Mucosa of descending colon (tissue), 3 donors: ENCODE data around the gene PNLIPRP1. TPM values are rescaled to one million over a fixed set of nuclear protein-coding genes. Genes with fewer than 3 reads are reported as not detected.

Experiments used
- ATAC-seq: fragments of 200-7000 bp; cut with Tn5 transposase; one replicate; pipeline ENCODE4 v1.9.1; 2020; ENCODE audit warnings: mild to moderate bottlenecking, moderate library complexity
- DNase-seq, 3 donors: peaks; one replicate each; pipeline ENCODE4 v3.0.0-alpha.2; 2020
- H3K36me3 ChIP-seq: fragments of 200-600 bp; one replicate; pipeline ENCODE4 v1.8.0; 2021; ENCODE audit warnings: low read depth, mild to moderate bottlenecking
- H3K4me1 ChIP-seq: fragments of 200-600 bp; one replicate; pipeline ENCODE4 v1.8.0; 2021; ENCODE audit warnings: low read depth, mild to moderate bottlenecking
- H3K4me3 ChIP-seq: fragments of 200-600 bp; one replicate; pipeline ENCODE4 v1.8.0; 2021; ENCODE audit warnings: mild to moderate bottlenecking
- H3K9me3 ChIP-seq: fragments of 200-600 bp; one replicate; pipeline ENCODE4 v1.8.0; 2021; ENCODE audit warnings: mild to moderate bottlenecking
- intact Hi-C, 2 donors: fragments of 100-400 bp; cut with DNase I in 1 of 2; cut with micrococcal nuclease in 1 of 2; formaldehyde crosslinking; loops; one replicate each; pipeline versions ENCODE4 v1.11.0 to v1.11.1; 2022; cut with DNase I, micrococcal nuclease
- total RNA-seq, 3 donors: library from RNA; stranded (reverse); fragmentation: NEBNext Ultra II Directional in 2 of 3; extraction: Animal tissue kit (Norgen Biotek cat#: 25700) in 2 of 3; gene quantifications; one replicate each; pipeline versions ENCODE4 v1.2.1 to v1.2.4, GENCODE V29; 2021 to 2023
- TF ChIP-seq, protein P1 (sequence below): fragments of 200-600 bp; IDR thresholded peaks from one replicate; pipeline ENCODE4 v1.8.0; 2022; ENCODE audit warnings: antibody characterized with exemption, mild to moderate bottlenecking
- donor health status: DM: no; HTN: no; CAD: no; lungs with moderate emphysema.
- donor health status: DM: no; HTN: no; CAD: no.
- donor health status: DM: no; HTN: yes; CAD: no.

The PNLIPRP1 gene
- total RNA-seq, 3 donors from 2014 or later = 0.75 TPM; not detected in 2

DNA sequence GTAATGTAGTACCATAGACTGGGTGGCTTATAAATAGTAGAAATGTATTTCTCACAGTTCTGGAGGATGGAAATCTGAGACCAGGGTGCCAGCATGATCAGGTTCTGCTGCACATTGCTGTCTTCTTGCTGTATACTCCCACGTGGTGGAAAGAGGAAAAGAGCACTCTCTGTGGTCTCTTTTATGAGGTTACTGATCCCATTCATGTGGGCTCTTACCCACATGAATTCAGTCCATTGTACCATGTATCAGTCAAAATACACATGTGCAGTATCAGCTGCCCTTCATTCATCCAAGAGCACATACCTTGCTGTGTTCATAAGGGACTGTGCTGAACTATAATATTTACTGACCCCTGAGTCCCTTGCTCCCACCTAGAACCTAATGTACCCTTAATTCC is 47.1 kb downstream of the PNLIPRP1 start:
- no peaks in the 10 kb centered on the region for H3K9me3 ChIP-seq
- H3K4me1 ChIP-seq = no peaks in the 10 kb centered on the region
- intact Hi-C loops = no loop called here
- H3K36me3 ChIP-seq = no peaks in the 10 kb centered on the region
- H3K4me3 ChIP-seq = no peak overlapping the region
- TF ChIP-seq, protein P1, sequence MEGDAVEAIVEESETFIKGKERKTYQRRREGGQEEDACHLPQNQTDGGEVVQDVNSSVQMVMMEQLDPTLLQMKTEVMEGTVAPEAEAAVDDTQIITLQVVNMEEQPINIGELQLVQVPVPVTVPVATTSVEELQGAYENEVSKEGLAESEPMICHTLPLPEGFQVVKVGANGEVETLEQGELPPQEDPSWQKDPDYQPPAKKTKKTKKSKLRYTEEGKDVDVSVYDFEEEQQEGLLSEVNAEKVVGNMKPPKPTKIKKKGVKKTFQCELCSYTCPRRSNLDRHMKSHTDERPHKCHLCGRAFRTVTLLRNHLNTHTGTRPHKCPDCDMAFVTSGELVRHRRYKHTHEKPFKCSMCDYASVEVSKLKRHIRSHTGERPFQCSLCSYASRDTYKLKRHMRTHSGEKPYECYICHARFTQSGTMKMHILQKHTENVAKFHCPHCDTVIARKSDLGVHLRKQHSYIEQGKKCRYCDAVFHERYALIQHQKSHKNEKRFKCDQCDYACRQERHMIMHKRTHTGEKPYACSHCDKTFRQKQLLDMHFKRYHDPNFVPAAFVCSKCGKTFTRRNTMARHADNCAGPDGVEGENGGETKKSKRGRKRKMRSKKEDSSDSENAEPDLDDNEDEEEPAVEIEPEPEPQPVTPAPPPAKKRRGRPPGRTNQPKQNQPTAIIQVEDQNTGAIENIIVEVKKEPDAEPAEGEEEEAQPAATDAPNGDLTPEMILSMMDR = no peak
- DNase-seq = no peak
- ATAC-seq = no peak

DNA sequence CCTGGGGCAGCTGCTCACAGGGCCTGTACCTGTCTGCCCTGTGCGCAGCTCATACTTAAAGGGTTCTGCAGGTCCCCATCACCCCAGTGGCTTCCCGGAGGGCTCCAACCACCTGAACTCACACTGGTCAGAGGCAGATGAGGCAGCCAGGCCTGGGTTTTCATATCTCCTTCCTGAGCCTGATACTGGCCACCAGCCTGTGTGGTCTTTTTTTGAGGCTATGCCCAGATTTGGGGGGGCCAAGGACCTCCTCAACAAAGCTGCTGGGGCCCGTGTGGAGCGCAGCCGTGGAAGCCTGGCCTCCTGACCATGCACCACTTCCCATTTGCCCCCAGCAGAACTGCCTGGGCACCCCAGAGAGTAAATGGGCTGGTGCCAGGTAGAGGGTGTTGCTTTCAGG is 55.7 kb downstream of the PNLIPRP1 start:
- no peak for DNase-seq

DNA sequence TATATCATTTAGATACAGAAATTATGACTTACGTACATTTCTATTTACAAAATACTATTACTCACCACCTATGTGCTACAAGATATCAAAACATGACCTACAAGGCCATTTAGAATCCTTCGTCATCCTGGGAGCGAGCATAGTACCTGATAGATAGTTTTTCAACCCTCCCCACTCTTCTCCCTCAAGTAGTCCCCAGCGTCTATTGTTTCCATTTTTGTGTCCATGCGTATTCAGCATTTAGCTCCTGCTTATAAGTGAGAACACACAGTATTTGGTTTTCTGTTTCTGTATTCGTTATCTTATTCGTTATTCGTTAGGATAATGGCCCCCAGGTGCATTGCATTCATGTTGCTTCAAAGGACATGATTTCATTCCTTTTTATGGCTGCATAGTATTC is 58.1 kb downstream of the PNLIPRP1 start:
- Histone ChIP-seq H3K4me3 (no peak overlapping the region), H3K36me3 (no peaks in the 10 kb centered on the region), H3K9me3 (no peaks in the 10 kb centered on the region), H3K4me1 (no peaks in the 10 kb centered on the region)
- DNase-seq (no peak), ATAC-seq (no peak)
- TF ChIP-seq, protein P1 = no peak
- intact Hi-C loops = no loop called here

More for the DNA sequence above, 55.7 kb downstream of the PNLIPRP1 start:
- Histone ChIP-seq H3K4me3 (no peak overlapping the region), H3K36me3 (no peaks in the 10 kb centered on the region), H3K9me3 (no peaks in the 10 kb centered on the region), H3K4me1 (no peaks in the 10 kb centered on the region)
- intact Hi-C loops = no loop called here
- ATAC-seq = no peak
- TF ChIP-seq, protein P1 = no peak

DNA sequence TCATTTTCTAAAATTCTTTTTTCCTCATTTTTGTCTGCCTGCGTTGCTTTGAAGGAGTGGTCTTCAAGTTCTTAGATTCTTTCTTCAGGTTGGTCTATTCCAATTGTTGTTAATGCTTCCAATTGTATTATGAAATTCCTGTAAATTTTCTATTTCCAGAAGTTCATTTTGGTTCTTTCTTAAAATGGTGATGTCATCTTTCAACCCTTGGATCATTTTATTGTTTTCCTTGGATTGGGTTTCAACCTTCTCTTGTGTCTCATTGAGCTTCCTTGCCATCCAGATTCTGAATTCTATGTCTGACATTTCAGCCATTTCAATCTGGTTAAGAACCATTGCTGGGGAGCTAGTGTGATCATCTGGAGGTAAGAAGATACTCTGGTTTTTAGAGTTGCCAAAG is 63.1 kb downstream of the PNLIPRP1 start:
- Histone ChIP-seq H3K4me3 (no peak overlapping the region), H3K9me3 (no peaks in the 10 kb centered on the region), H3K4me1 (no peaks in the 10 kb centered on the region), H3K36me3 (no peaks in the 10 kb centered on the region)
- DNase-seq (no peak), ATAC-seq (no peak)
- TF ChIP-seq, protein P1 = no peak
- intact Hi-C loops = no loop called here

DNA sequence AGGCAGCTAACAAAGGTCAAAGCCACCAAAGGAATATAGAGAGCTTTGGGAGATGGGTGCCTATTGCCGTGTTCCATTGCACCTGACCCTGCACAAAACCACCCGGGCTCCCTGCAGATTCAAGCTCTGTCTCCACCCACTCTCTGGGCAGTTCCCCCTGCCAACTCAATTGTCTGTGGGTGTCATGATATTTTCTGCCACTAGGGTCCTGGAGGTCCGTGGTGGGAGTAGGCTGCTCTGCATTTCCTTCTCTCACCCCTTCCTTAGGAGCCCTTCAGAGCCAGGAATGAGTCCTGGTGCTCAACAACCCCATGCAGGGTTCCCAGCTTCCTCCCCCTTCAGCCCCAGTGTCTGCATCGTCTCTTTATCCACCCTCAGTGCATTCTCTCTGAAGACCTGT is 64.1 kb downstream of the PNLIPRP1 start:
- no peaks in the 10 kb centered on the region for H3K4me1 ChIP-seq
- DNase-seq (no peak), ATAC-seq (no peak)
- intact Hi-C loops = no loop called here
- TF ChIP-seq, protein P1 = no peak
- H3K4me3 ChIP-seq = no peak overlapping the region
- H3K36me3 ChIP-seq = no peaks in the 10 kb centered on the region
- no peaks in the 10 kb centered on the region for H3K9me3 ChIP-seq

DNA sequence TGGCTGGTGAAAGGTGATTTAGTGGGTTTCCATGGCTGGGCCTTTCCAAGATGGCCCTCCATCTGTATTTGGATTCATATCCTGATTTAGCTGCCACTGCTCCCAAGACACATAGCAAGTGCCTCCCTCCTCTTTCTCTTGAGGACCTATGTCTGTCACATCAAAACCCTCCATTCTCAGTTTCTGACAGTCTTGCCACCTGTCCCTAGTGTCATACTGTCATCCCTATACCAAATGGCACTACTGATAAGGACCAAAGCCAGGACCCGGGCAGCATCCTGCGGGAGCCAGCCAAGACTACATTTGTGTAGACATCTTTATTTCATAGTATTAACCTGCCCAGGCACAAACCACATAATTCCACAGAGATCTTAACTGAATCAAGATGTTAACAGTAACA is 64.8 kb downstream of the PNLIPRP1 start:
- H3K36me3 ChIP-seq = no peaks in the 10 kb centered on the region
- H3K4me1 ChIP-seq = no peaks in the 10 kb centered on the region
- DNase-seq (no peak), ATAC-seq (no peak)
- no peaks in the 10 kb centered on the region for H3K9me3 ChIP-seq
- TF ChIP-seq, protein P1 = no peak
- no peak overlapping the region for H3K4me3 ChIP-seq
- intact Hi-C loops = no loop called here
